ENCODE data around the gene DHRS2. TPM values are rescaled to one million over a fixed set of nuclear protein-coding genes. Genes with fewer than 3 reads are reported as not detected.

DHRS2 gene
- total RNA-seq = not detected in 2 replicates

GRCh38 chr14:23636317-23637211 lies at the start of gene DHRS2:
DHRS2 (plus strand) TSS chr14:23636364; CDS start chr14:23638865, 2,501 bp downstream.

Other genes starting within 250 kb of the DHRS2 start
- not detected in 2 replicates for gene MYH6, start 228.1 kb upstream of the DHRS2 start, total RNA-seq
- not detected in 2 replicates for gene MYH7, start 200.7 kb upstream of the DHRS2 start, total RNA-seq
- 23.3 and 30.6 TPM in 2 replicates for gene NGDN, start 166.7 kb upstream of the DHRS2 start, total RNA-seq
- gene ZFHX2, start 84.6 kb upstream of the DHRS2 start, total RNA-seq = 0.15 and 0.17 TPM in 2 replicates
- gene THTPA, start 80.1 kb upstream of the DHRS2 start, total RNA-seq = 10.0 and 16.1 TPM in 2 replicates
- 17.5 and 18.6 TPM in 2 replicates for gene AP1G2, start 68.6 kb upstream of the DHRS2 start, total RNA-seq
- gene JPH4, start 57.6 kb upstream of the DHRS2 start, total RNA-seq = not detected in 2 replicates

All from bronchus fibroblast of lung (primary cell).